K562 (cell line): ENCODE results near the gene ZNF148. TPM values are rescaled to one million over a fixed set of nuclear protein-coding genes. Genes with fewer than 3 reads are reported as not detected.
A peak's percentile ranks its signal among the peaks of the same experiment; 100 is the strongest.

ENCODE experiments used
- ATAC-seq: fragments of 200-7000 bp; cut with Tn5 transposase; 3 replicates; pipeline ENCODE4 v1.9.1; 2020; ENCODE audit warnings: moderate library complexity
- BruUV-seq: library from RNA; stranded (reverse); fragments of 400-500 nt; replicated peaks from 2 replicates; lab custom pipeline; 2021; lab: Mats Ljungman, UMichigan
- CTCF ChIA-PET: fragments of 300-600 bp; formaldehyde crosslinking; extraction: SDS; loops from one replicate; lab custom pipeline; 2021; ENCODE audit warnings: low intra/inter-chr PET ratio; lab: Yijun Ruan, JAX
- POLR2A ChIA-PET: fragments of 300-600, 350-650 bp; sonication (Branson Sonifier 250); formaldehyde crosslinking; extraction: SDS; loops from one replicate; lab custom pipeline; 2021; ENCODE audit warnings: antibody characterized with exemption, inconsistent platforms; lab: Yijun Ruan, JAX
- DNase-seq, 4 experiments: peaks; one replicate each; pipeline versions ENCODE4 v3.0.0 to v3.0.0-alpha.2; 2011 to 2018; ENCODE audit warnings: low spot score in 3 of 4, mixed read lengths in 3 of 4; ENCODE audit errors: extremely low read depth in 1 of 4
- FAIRE-seq: peaks from 2 replicates; lab custom pipeline; 2011; peaks lifted over from hg19 to GRCh38; lab: Jason Lieb, UNC
- H2AFZ ChIP-seq: 2 replicates; pipeline ENCODE4 v1.6.0; 2011; ENCODE audit warnings: low read depth, low read length, control low read depth, inconsistent platforms
- H3K27ac ChIP-seq: fragments of 200-600 bp; 3 replicates; pipeline ENCODE4 v1.8.0; 2011; ENCODE audit warnings: low read depth, mild to moderate bottlenecking, control low read depth, inconsistent platforms, low read length, moderate library complexity, mixed read lengths; ENCODE audit errors: extremely low read depth
- H3K27me3 ChIP-seq, 2 experiments: fragments of 300-600 bp in 1 of 2; 2 replicates in 1 of 2; 3 replicates in 1 of 2; pipeline versions ENCODE4 v1.6.0 to v1.8.0; 2011; ENCODE audit warnings: inconsistent platforms in 2 of 2, low read length in 2 of 2, mild to moderate bottlenecking in 1 of 2, mixed read lengths in 1 of 2, moderate library complexity in 1 of 2; ENCODE audit not compliant: control insufficient read depth in 2 of 2, insufficient read depth in 2 of 2
- H3K36me3 ChIP-seq: fragments of 300-600 bp; 3 replicates; pipeline ENCODE4 v1.8.0; 2011; ENCODE audit warnings: mild to moderate bottlenecking, low read length, inconsistent platforms; ENCODE audit not compliant: control insufficient read depth, insufficient read depth
- H3K4me1 ChIP-seq, 2 experiments: fragments of 200-600 bp in 1 of 2; replicated peaks in 1 of 2; 2 replicates in 1 of 2; 3 replicates in 1 of 2; pipeline versions ENCODE4 v1.5.1 to v1.8.0; 2011; ENCODE audit warnings: inconsistent platforms in 2 of 2, low read length in 2 of 2, mild to moderate bottlenecking in 1 of 2, mixed read lengths in 1 of 2, moderate library complexity in 1 of 2; ENCODE audit not compliant: control insufficient read depth in 2 of 2, insufficient read depth in 2 of 2
- H3K4me2 ChIP-seq: 2 replicates; pipeline ENCODE4 v1.6.1; 2011; ENCODE audit warnings: low read length, control low read depth, inconsistent platforms, mixed read lengths; ENCODE audit not compliant: insufficient read depth
- H3K4me3 ChIP-seq: fragments of 200-600 bp; sonication (generic), shearing (Covaris generic); 2 replicates; pipeline ENCODE4 v1.5.1; 2016; ENCODE audit warnings: control low read depth, inconsistent platforms
- H3K79me2 ChIP-seq: fragments of 200-600 bp; 3 replicates; pipeline ENCODE4 v1.8.0; 2011; ENCODE audit warnings: low read length, inconsistent platforms; ENCODE audit not compliant: control insufficient read depth, insufficient read depth
- H3K9ac ChIP-seq, 2 experiments: 2 replicates each; pipeline versions ENCODE4 v1.6.0 to v1.6.1; 2011; ENCODE audit warnings: low read depth in 2 of 2, low read length in 2 of 2, control low read depth in 1 of 2, inconsistent platforms in 1 of 2, mild to moderate bottlenecking in 1 of 2, mixed read lengths in 1 of 2; ENCODE audit not compliant: insufficient read depth in 1 of 2
- H3K9me1 ChIP-seq: one replicate; pipeline ENCODE4 v1.6.0; 2011; ENCODE audit warnings: inconsistent platforms, mild to moderate bottlenecking, low read length, moderate library complexity; ENCODE audit not compliant: control insufficient read depth, insufficient read depth
- H3K9me3 ChIP-seq: replicated peaks from 2 replicates; pipeline ENCODE4 v1.5.1; 2011; ENCODE audit warnings: low read depth, low read length, inconsistent platforms; ENCODE audit not compliant: control insufficient read depth, insufficient read depth
- H4K20me1 ChIP-seq: replicated peaks from 2 replicates; pipeline ENCODE4 v1.6.1; 2011; ENCODE audit warnings: low read length, inconsistent platforms, mixed read lengths; ENCODE audit not compliant: control insufficient read depth, insufficient read depth
- CEBPB ChIP-seq: fragments of 450-650 bp; IDR thresholded peaks from 2 replicates; pipeline ENCODE4 v1.6.1; 2016; ENCODE audit warnings: missing genetic modification characterization, missing compliant biosample characterization
- MEF2D ChIP-seq: conservative IDR thresholded peaks from 2 replicates; pipeline ENCODE4 v1.6.1; 2016; ENCODE audit warnings: low read depth, missing genetic modification characterization, missing compliant biosample characterization
- TRIM28 ChIP-seq: fragments of 450-650 bp; IDR thresholded peaks from 2 replicates; pipeline ENCODE4 v1.6.1; 2017
- WGBS: fragments of 100-300 bp; shearing (Covaris generic); methylation state at CpG from one replicate; pipeline ENCODE4 v1.1.6; 2016; ENCODE audit warnings: low coverage, mixed read lengths; ENCODE audit not compliant: insufficient coverage; ENCODE audit errors: missing lambda C conversion rate; 5-methylcytosine and 5-hydroxymethylcytosine counted together
- in situ Hi-C: fragments of 300-500 bp; cut with MboI; formaldehyde crosslinking; loops from 4 replicates; pipeline ENCODE4 v1.15.0; 2018; ENCODE audit warnings: inconsistent platforms, mixed read lengths
- intact Hi-C: fragments of 100-400 bp; cut with micrococcal nuclease; formaldehyde crosslinking; loops from 2 replicates; pipeline ENCODE4 v1.14.2; 2022
- polyA plus RNA-seq, 8 experiments: library from polyadenylated mRNA; depleted of rRNA in 4 of 8; stranded (reverse) in 5 of 8; unstranded in 3 of 8; fragments of >200 nt; fragmentation: Nextera tagmentation in 2 of 8; fragmentation: Illumina TruSeq in 1 of 8; extraction: Ambion mirVana in 2 of 8; extraction: Trizol in 1 of 8; gene quantifications; 2 replicates each; pipeline versions ENCODE4 v1.2.1 to v1.2.3, GENCODE V29; 2011 to 2014; ENCODE audit warnings: inconsistent platforms in 1 of 8, missing spikeins in 1 of 8
- total RNA-seq, 7 experiments: library from RNA; depleted of rRNA in 6 of 7; stranded (reverse); fragments of >200 nt in 6 of 7; fragmentation: Illumina TruSeq in 2 of 7; extraction: Trizol in 2 of 7; gene quantifications; 2 replicates each; pipeline versions ENCODE4 v1.2.1 to v1.2.3, GENCODE V29; 2011 to 2021; ENCODE audit warnings: low replicate concordance in 1 of 7
- TF ChIP-seq, protein P1 (sequence below), 2 experiments: fragments of 450-650 bp in 1 of 2; sonication (generic) in 1 of 2; formaldehyde crosslinking in 1 of 2; IDR thresholded peaks; 2 replicates each; pipeline versions ENCODE4 v1.7.1 to v1.9.0; 2016 to 2022; ENCODE audit warnings: inconsistent platforms in 1 of 2, mild to moderate bottlenecking in 1 of 2, missing genetic modification reagents in 1 of 2

ZNF148 gene
- total and polyA plus RNA-seq, 9 of the 15 experiments (the other 6 are each of a cell fraction or from before 2014, with no cell fraction given), result 2.7 to 15.1 (median 8.3) TPM

DNA sequence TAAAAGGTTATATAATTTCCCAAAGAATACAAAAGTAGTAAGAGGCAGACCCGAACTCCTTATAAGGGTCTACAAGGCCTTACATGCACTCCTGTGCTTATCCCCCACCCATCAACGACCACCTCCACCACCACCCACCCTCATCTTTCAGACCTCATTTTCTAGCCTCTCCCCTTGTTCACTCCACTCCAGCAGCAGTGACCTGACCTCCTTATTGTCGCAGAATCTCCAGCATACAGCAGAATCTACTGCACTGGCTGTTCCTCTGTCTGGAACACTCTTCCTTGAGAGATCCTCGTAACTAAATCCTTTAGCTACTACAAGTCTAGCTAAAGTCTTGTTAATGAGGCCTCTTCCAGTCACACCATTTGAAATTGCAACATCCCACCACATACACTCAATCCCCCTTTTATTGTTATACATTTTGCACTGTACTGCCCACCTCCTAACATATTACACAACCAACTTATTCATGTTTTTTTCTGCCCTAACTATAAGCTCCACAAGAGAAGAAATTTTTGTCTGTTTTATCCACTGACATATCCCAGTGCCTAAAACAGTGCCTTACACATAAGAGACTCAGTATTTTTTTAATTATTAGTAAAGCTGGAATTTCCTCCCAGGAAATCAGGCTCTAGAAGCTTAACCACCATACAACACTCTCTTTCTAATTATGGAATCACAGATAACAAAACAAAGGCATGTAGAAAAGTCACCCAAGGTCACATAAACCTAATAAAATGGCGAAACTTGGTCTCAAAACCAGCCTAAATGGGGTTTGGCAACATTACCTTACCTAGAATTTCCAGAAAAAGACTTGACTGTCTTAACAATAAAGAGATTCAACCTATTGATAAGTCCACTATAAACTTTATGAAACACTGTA is 40.2 kb downstream of the ZNF148 start:
- peaks cover 0 to 3% of the 10 kb centered on the region in 2 experiments; a peak in 2 of 5 replicates for H3K4me1 ChIP-seq
- CTCF ChIA-PET, result no interaction called here
- no peak overlapping the region for H3K27ac ChIP-seq
- no peaks in the 10 kb centered on the region for H3K27me3 ChIP-seq
- H3K36me3 ChIP-seq, result no peaks in the 10 kb centered on the region
- BruUV-seq, result no TSS peak
- no peak for FAIRE-seq
- DNase-seq, result no peak
- no peaks in the 10 kb centered on the region; the same call in 1 of the 2 replicates for H3K9me3 ChIP-seq
- H3K9ac ChIP-seq, result no peak overlapping the region
- no peak overlapping the region for H3K4me2 ChIP-seq
- no peak for ATAC-seq
- H3K79me2 ChIP-seq, result peaks cover 80% of the 10 kb centered on the region
- no peak overlapping the region for H2AFZ ChIP-seq
- 62% methylated on average over 4 of the region's 5 CpGs for WGBS
- H3K9me1 ChIP-seq, result no peaks in the 10 kb centered on the region
- no peaks in the 10 kb centered on the region for H4K20me1 ChIP-seq
- POLR2A ChIA-PET, result no interaction called here
- intact Hi-C loops, result no loop called here
- no peak overlapping the region for H3K4me3 ChIP-seq
- TF ChIP-seq, protein P1, sequence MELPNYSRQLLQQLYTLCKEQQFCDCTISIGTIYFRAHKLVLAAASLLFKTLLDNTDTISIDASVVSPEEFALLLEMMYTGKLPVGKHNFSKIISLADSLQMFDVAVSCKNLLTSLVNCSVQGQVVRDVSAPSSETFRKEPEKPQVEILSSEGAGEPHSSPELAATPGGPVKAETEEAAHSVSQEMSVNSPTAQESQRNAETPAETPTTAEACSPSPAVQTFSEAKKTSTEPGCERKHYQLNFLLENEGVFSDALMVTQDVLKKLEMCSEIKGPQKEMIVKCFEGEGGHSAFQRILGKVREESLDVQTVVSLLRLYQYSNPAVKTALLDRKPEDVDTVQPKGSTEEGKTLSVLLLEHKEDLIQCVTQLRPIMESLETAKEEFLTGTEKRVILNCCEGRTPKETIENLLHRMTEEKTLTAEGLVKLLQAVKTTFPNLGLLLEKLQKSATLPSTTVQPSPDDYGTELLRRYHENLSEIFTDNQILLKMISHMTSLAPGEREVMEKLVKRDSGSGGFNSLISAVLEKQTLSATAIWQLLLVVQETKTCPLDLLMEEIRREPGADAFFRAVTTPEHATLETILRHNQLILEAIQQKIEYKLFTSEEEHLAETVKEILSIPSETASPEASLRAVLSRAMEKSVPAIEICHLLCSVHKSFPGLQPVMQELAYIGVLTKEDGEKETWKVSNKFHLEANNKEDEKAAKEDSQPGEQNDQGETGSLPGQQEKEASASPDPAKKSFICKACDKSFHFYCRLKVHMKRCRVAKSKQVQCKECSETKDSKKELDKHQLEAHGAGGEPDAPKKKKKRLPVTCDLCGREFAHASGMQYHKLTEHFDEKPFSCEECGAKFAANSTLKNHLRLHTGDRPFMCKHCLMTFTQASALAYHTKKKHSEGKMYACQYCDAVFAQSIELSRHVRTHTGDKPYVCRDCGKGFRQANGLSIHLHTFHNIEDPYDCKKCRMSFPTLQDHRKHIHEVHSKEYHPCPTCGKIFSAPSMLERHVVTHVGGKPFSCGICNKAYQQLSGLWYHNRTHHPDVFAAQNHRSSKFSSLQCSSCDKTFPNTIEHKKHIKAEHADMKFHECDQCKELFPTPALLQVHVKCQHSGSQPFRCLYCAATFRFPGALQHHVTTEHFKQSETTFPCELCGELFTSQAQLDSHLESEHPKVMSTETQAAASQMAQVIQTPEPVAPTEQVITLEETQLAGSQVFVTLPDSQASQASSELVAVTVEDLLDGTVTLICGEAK (IDR thresholded peaks at IDR 0.05), result 0 out of 2 replicates have a peak, but pooled peaks have one; percentile 20
- TF ChIP-seq, protein P1 (CRISPR knock-in tag; IDR thresholded peaks at IDR 0.05), result no peak
- TF ChIP-seq TRIM28 (no peak), MEF2D (tag) (0 out of 2 replicates have a peak, but pooled peaks have one; percentile 32), CEBPB (tag) (peak; percentile 9; the same call in 1 of the 2 replicates)
- in situ Hi-C loops, result no loop called here
